Transverse colon (tissue), 4 donors: Measurements from ENCODE around the gene RCAN2. TPM values are rescaled to one million over a fixed set of nuclear protein-coding genes. Genes with fewer than 3 reads are reported as not detected.

Experiments
- DNase-seq: peaks from one replicate; pipeline ENCODE4 v3.0.0-alpha.2; 2019
- H3K27ac ChIP-seq, 4 donors: fragments of 200-600 bp; sonication (generic); 2 replicates each; pipeline ENCODE4 v1.5.1; 2016 to 2018; ENCODE audit warnings: inconsistent platforms in 4 of 4
- H3K27me3 ChIP-seq: fragments of 200-600 bp; sonication (generic); 2 replicates; pipeline ENCODE4 v1.5.1; 2017; ENCODE audit warnings: inconsistent platforms
- H3K36me3 ChIP-seq, 4 donors: fragments of 200-600 bp; sonication (generic); 2 replicates each; pipeline ENCODE4 v1.5.1; 2017 to 2019; ENCODE audit warnings: inconsistent platforms in 4 of 4
- H3K4me1 ChIP-seq, 4 donors: fragments of 200-600 bp; sonication (generic); 2 replicates each; pipeline ENCODE4 v1.5.1; 2017 to 2020; ENCODE audit warnings: inconsistent platforms in 4 of 4
- H3K4me3 ChIP-seq, 4 donors: fragments of 200-600 bp; sonication (generic); 1 replicate in 1 of 4; 2 replicates in 3 of 4; pipeline versions ENCODE4 v1.5.1 to v1.6.1; 2017 to 2019; ENCODE audit warnings: inconsistent platforms in 4 of 4
- H3K9me3 ChIP-seq, 2 donors: fragments of 200-600 bp; sonication (generic); 2 replicates each; pipeline ENCODE4 v1.5.1; 2017 to 2019; ENCODE audit warnings: inconsistent platforms in 2 of 2
- EP300 ChIP-seq: sonication (generic); formaldehyde crosslinking; IDR thresholded peaks from one replicate; pipeline ENCODE4 v1.6.1; 2017; ENCODE audit warnings: antibody characterized with exemption, low read depth
- POLR2A ChIP-seq: fragments of 450-650 bp; IDR thresholded peaks from one replicate; pipeline ENCODE4 v1.6.1; 2016; ENCODE audit warnings: antibody characterized with exemption, mild to moderate bottlenecking, moderate library complexity
- POLR2AphosphoS5 ChIP-seq, 3 donors: sonication (generic); formaldehyde crosslinking; IDR thresholded peaks; one replicate each; pipeline ENCODE4 v1.6.1; 2016; ENCODE audit warnings: antibody characterized with exemption in 3 of 3
- WGBS, 2 donors: methylation state at CpG; one replicate each; pipeline ENCODE4 v1.1.5; 2018; ENCODE audit warnings: low coverage in 1 of 2; 5-methylcytosine and 5-hydroxymethylcytosine counted together
- in situ Hi-C, 4 donors: fragments of 200-750 bp; cut with MboI; loops; one replicate each; pipeline versions ENCODE4 v1.15.0 to v1.15.1; 2017; ENCODE audit warnings: low sequenced_read_pairs in 3 of 4, low pct_ligation_motif_present in 1 of 4, low pct_unique_long_range_greater_than_20kb in 1 of 4
- intact Hi-C: fragments of 100-400 bp; cut with DNase I; formaldehyde crosslinking; loops from one replicate; pipeline ENCODE4 v1.15.1; 2023; ENCODE audit warnings: low total_unique reads
- total RNA-seq, 4 donors: library from RNA; depleted of rRNA; stranded (reverse); fragments of >200 nt; gene quantifications; one replicate each; pipeline ENCODE4 v1.1.0, GENCODE V29; 2016
- TF ChIP-seq, protein P1 (sequence below), 5 experiments: fragments of 200-600 bp in 3 of 5; fragments of 450-650 bp in 2 of 5; sonication (generic) in 3 of 5; IDR thresholded peaks; 1 replicate in 2 of 5; 2 replicates in 3 of 5; pipeline ENCODE4 v1.5.1; 2016 to 2017; ENCODE audit warnings: antibody characterized with exemption in 5 of 5, inconsistent platforms in 3 of 5, mild to moderate bottlenecking in 2 of 5, moderate library complexity in 1 of 5

The RCAN2 gene
- total RNA-seq, 4 donors from 2014 or later: 1.9 to 9.5 (median 7.5) TPM

DNA sequence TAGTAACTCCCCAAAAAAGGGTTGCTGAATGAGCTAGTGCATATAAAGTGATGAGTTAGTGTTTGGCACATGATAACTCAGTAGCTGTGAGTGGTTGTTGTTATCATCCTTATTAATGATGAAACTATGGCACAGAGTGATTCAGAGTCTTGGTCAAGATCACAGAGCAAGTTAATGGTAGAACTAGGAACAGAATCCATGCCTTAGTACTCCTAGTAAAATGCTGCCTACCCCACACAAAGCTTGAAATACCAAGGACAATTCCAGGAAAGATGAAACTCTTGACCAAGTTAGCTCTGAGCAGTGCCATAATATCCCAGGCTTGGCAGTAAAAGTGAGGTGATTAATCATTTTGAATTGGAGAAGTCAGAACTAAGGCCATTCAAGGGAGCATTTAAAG lies 211.4 kb downstream of the RCAN2 start:
- H3K27me3 ChIP-seq: no peaks in the 10 kb centered on the region
- TF ChIP-seq POLR2A: no peak
- TF ChIP-seq, protein P1, sequence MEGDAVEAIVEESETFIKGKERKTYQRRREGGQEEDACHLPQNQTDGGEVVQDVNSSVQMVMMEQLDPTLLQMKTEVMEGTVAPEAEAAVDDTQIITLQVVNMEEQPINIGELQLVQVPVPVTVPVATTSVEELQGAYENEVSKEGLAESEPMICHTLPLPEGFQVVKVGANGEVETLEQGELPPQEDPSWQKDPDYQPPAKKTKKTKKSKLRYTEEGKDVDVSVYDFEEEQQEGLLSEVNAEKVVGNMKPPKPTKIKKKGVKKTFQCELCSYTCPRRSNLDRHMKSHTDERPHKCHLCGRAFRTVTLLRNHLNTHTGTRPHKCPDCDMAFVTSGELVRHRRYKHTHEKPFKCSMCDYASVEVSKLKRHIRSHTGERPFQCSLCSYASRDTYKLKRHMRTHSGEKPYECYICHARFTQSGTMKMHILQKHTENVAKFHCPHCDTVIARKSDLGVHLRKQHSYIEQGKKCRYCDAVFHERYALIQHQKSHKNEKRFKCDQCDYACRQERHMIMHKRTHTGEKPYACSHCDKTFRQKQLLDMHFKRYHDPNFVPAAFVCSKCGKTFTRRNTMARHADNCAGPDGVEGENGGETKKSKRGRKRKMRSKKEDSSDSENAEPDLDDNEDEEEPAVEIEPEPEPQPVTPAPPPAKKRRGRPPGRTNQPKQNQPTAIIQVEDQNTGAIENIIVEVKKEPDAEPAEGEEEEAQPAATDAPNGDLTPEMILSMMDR (IDR thresholded peaks at IDR 0.05): no peak
- TF ChIP-seq POLR2AphosphoS5 (IDR thresholded peaks at IDR 0.05): no peak
- no peak for TF ChIP-seq EP300
- H3K4me3 ChIP-seq: no peak overlapping the region
- in situ Hi-C loops: no loop called here
- H3K27ac ChIP-seq: no peak overlapping the region
- no peaks in the 10 kb centered on the region for H3K36me3 ChIP-seq
- DNase-seq: no peak
- intact Hi-C loops: no loop called here
- no peaks in the 10 kb centered on the region for H3K9me3 ChIP-seq
- no peaks in the 10 kb centered on the region for H3K4me1 ChIP-seq

DNA sequence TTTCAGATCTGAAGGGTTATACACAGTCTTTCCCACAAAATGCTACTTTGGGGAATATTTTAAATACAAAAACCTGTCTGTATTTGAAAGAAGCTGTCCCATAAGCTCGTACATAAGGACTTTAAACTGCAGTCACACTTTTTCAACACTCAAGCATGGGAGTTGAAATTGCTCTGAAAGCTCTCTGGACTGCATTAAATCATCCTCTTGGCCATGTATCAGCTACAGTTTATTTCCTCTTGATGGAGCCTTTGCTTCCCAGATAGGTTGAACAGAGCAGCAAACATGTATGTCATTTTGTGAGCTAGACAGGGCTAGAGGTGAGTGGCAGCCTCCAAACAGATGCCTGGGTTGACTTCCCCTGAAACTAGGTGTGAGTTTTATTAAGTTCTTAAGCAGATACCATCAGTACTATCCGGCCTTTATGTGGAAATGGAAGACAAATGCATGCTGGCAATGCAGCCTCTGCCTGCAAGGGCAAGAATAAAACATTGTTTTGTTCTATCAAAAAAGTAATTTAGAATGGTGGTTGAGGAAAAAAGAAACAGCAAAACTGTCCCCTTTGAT lies 214.6 kb downstream of the RCAN2 start:
- Histone ChIP-seq H3K4me1 (no peaks in the 10 kb centered on the region), H3K27ac (no peak overlapping the region), H3K4me3 (no peak overlapping the region), H3K9me3 (no peaks in the 10 kb centered on the region), H3K36me3 (no peaks in the 10 kb centered on the region), H3K27me3 (no peaks in the 10 kb centered on the region)
- in situ Hi-C loops (no loop called here), intact Hi-C loops (no loop called here)
- TF ChIP-seq EP300 (no peak), POLR2A (no peak), POLR2AphosphoS5 (IDR thresholded peaks at IDR 0.05) (no peak)
- TF ChIP-seq, protein P1 (IDR thresholded peaks at IDR 0.05): no peak
- no peak for DNase-seq
- WGBS, 2 donors: 53 to 60% methylated on average over 1 to 2 of the region's 2 CpGs

DNA sequence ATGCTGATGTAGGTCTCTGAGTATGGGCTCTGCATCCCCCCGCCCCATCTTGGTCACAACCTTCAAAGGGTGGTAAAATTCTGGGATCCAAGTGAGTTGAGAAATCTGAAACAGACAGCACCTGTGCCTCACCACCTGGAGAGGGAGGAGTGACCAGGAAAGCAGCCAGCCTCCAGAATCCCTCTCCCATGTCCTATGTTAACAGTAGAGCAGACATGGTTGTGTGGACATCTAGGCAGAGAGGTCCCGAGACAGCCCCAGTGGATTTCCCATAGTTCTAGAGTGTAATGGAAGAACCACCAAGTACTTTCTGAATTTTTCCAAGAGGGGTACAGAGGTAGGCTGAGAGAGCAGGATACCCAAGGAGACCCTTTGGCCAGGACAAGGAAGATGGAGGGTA lies 216.7 kb downstream of the RCAN2 start:
- DNase-seq: no peak
- Histone ChIP-seq H3K36me3 (no peaks in the 10 kb centered on the region), H3K27ac (no peak overlapping the region), H3K4me3 (no peak overlapping the region), H3K27me3 (no peaks in the 10 kb centered on the region), H3K9me3 (no peaks in the 10 kb centered on the region), H3K4me1 (no peaks in the 10 kb centered on the region)
- intact Hi-C loops: no loop called here
- in situ Hi-C loops: no loop called here
- TF ChIP-seq POLR2AphosphoS5 (IDR thresholded peaks at IDR 0.05): no peak
- no peak for TF ChIP-seq EP300
- TF ChIP-seq, protein P1 (IDR thresholded peaks at IDR 0.05): no peak
- no peak for TF ChIP-seq POLR2A
- WGBS, 2 donors: 85 to 98% methylated on average over 2 of the region's 2 CpGs

DNA sequence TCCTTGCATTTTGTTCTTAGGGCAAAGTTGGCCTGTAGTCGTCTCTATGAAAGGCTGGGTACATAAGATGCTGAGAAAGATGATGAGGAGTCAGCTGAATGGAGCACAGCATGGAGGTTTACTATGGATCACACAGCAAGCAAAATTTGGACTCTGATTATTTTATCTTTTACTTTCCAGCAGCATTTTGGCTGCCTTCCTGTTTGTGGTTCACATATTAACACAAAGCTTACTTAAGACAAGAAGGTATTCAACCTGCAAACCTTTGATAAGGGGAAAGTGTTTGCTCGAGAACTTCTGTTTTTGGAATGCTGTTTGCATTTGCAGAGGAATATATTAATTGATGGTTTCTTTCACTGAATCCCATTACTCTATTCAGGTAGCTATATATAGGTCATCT lies 217.3 kb downstream of the RCAN2 start:
- intact Hi-C loops: no loop called here
- H3K27ac ChIP-seq: no peak overlapping the region
- H3K4me3 ChIP-seq: no peak overlapping the region
- H3K36me3 ChIP-seq: no peaks in the 10 kb centered on the region
- H3K9me3 ChIP-seq: no peaks in the 10 kb centered on the region
- DNase-seq: no peak
- in situ Hi-C loops: no loop called here
- no peak for TF ChIP-seq POLR2A
- TF ChIP-seq, protein P1 (IDR thresholded peaks at IDR 0.05): no peak
- TF ChIP-seq EP300: no peak
- TF ChIP-seq POLR2AphosphoS5 (IDR thresholded peaks at IDR 0.05): no peak
- no peaks in the 10 kb centered on the region for H3K4me1 ChIP-seq
- no peaks in the 10 kb centered on the region for H3K27me3 ChIP-seq
- 46 to 65% methylated on average over 2 of the region's 2 CpGs for WGBS, 2 donors
